GM19438 (cell line): ENCODE data around the gene COL9A2.
"Not testable (repeated sequence)": the region's sequence is repeated elsewhere in the genome, so short reads cannot be mapped to it uniquely, and the experiment has no call there.

Experiments used
- ATAC-seq: cut with Tn5 transposase; IDR thresholded peaks from one replicate; pipeline ENCODE4 v1.9.1; 2021; ENCODE audit warnings: low read depth; ENCODE audit not compliant: unreplicated experiment

COL9A2 gene

GRCh38 chr1:40316595-40317393, at the start of gene COL9A2:
Gene COL9A2, minus strand, starts transcription at chr1:40317286. Its CDS starts 89 bp downstream, at chr1:40317197.
- ATAC-seq, result no peak

- no peak for ATAC-seq
Measured at GRCh38 chr1:40363721-40364120, 46.6 kb upstream of the COL9A2 start.

- no peak for ATAC-seq
Measured at GRCh38 chr1:40362699-40363098, 45.6 kb upstream of the COL9A2 start.

- no peak for ATAC-seq
Measured at GRCh38 chr1:40362199-40362598, 45.1 kb upstream of the COL9A2 start.

- no peak for ATAC-seq
Measured at GRCh38 chr1:40361637-40362036, 44.6 kb upstream of the COL9A2 start.

- ATAC-seq, result no peak
Measured at GRCh38 chr1:40361201-40361600, 44.1 kb upstream of the COL9A2 start.

- ATAC-seq, result no peak
Measured at GRCh38 chr1:40360631-40361030, 43.5 kb upstream of the COL9A2 start.

GRCh38 chr1:40357625-40358024, 40.5 kb upstream of the COL9A2 start:
- no peak for ATAC-seq

GRCh38 chr1:40353082-40353481, 36.0 kb upstream of the COL9A2 start:
- no peak for ATAC-seq

- no peak for ATAC-seq
Measured at GRCh38 chr1:40352126-40352525, 35.0 kb upstream of the COL9A2 start.

- no peak for ATAC-seq
Measured at GRCh38 chr1:40351124-40351523, 34.0 kb upstream of the COL9A2 start.

- ATAC-seq, result no peak
Measured at GRCh38 chr1:40350391-40350790, 33.3 kb upstream of the COL9A2 start.

GRCh38 chr1:40344597-40344996, 27.5 kb upstream of the COL9A2 start:
- no peak for ATAC-seq

- not testable (repeated sequence) for ATAC-seq
Measured at GRCh38 chr1:40342381-40342717, 25.3 kb upstream of the COL9A2 start.

- no peak for ATAC-seq
Measured at GRCh38 chr1:40341491-40342380, 24.6 kb upstream of the COL9A2 start.

GRCh38 chr1:40339420-40340323, 22.6 kb upstream of the COL9A2 start:
- no peak for ATAC-seq

- ATAC-seq, result no peak
Measured at GRCh38 chr1:40338745-40339419, 21.8 kb upstream of the COL9A2 start.

- ATAC-seq, result no peak
Measured at GRCh38 chr1:40337443-40337842, 20.4 kb upstream of the COL9A2 start.

- no peak for ATAC-seq
Measured at GRCh38 chr1:40332695-40333094, 15.6 kb upstream of the COL9A2 start.

- not testable (repeated sequence) for ATAC-seq
Measured at GRCh38 chr1:40331403-40331802, 14.3 kb upstream of the COL9A2 start.
